Panc1 (cell line): ENCODE data around the gene FOXK1. TPM values are rescaled to one million over a fixed set of nuclear protein-coding genes. Genes with fewer than 3 reads are reported as not detected.

Experiments
- ATAC-seq: fragments of 200-7000 bp; cut with Tn5 transposase; 2 replicates; pipeline ENCODE4 v1.9.1; 2020; ENCODE audit warnings: mild to moderate bottlenecking, moderate library complexity
- BruUV-seq: library from RNA; stranded (reverse); fragments of 400-500 nt; replicated peaks from 2 replicates; lab custom pipeline; 2021; lab: Mats Ljungman, UMichigan
- CTCF ChIA-PET: fragments of 300-600 bp; sonication (Branson Sonifier 250); formaldehyde crosslinking; loops from one replicate; lab custom pipeline; 2022; ENCODE audit warnings: antibody characterized with exemption; lab: Charles Lee
- POLR2A ChIA-PET: fragments of 300-600 bp; sonication (Branson Sonifier 250); formaldehyde crosslinking; loops from one replicate; lab custom pipeline; 2022; ENCODE audit warnings: antibody characterized with exemption; lab: Charles Lee
- DNase-seq: peaks from one replicate; pipeline ENCODE4 v3.0.0-alpha.2; 2010; ENCODE audit warnings: low read depth, low spot score
- H3K27ac ChIP-seq: 2 replicates; pipeline ENCODE4 v1.5.1; 2011; ENCODE audit warnings: mild to moderate bottlenecking, low read length, inconsistent platforms
- H3K27me3 ChIP-seq: fragments of 200-500 bp; sonication (Bioruptor generic); 2 replicates; pipeline ENCODE4 v1.6.0; 2014; ENCODE audit warnings: low read length, inconsistent platforms; ENCODE audit not compliant: control insufficient read depth, insufficient read depth
- H3K36me3 ChIP-seq: fragments of 200-500 bp; sonication (Bioruptor generic); 2 replicates; pipeline ENCODE4 v1.5.1; 2014; ENCODE audit warnings: inconsistent platforms, mild to moderate bottlenecking, low read length, moderate library complexity; ENCODE audit not compliant: control insufficient read depth, insufficient read depth
- H3K4me1 ChIP-seq: 2 replicates; pipeline ENCODE4 v1.5.1; 2011; ENCODE audit warnings: inconsistent platforms, mild to moderate bottlenecking, low read length, moderate library complexity; ENCODE audit not compliant: control insufficient read depth, insufficient read depth
- H3K4me3 ChIP-seq, 2 experiments: 2 replicates each; pipeline ENCODE4 v1.5.1; 2011 to 2012; ENCODE audit warnings: low read depth in 2 of 2, low read length in 2 of 2, mild to moderate bottlenecking in 2 of 2, inconsistent platforms in 1 of 2, moderate library complexity in 1 of 2
- H3K9me3 ChIP-seq: fragments of 200-500 bp; sonication (Bioruptor generic); 2 replicates; pipeline ENCODE4 v1.5.1; 2014; ENCODE audit warnings: low read depth, mild to moderate bottlenecking, inconsistent platforms, low read length, moderate library complexity; ENCODE audit not compliant: control insufficient read depth, insufficient read depth
- CTCF ChIP-seq: fragments of 450-650 bp; IDR thresholded peaks from 2 replicates; pipeline ENCODE4 v1.5.1; 2017; ENCODE audit warnings: mild to moderate bottlenecking
- POLR2AphosphoS5 ChIP-seq: IDR thresholded peaks from 2 replicates; pipeline ENCODE4 v1.6.1; 2012; ENCODE audit warnings: mild to moderate bottlenecking, low read depth, low read length, moderate library complexity
- SIN3A ChIP-seq: IDR thresholded peaks from 2 replicates; pipeline ENCODE4 v1.6.1; 2012; ENCODE audit warnings: low read depth, mild to moderate bottlenecking, low read length, moderate library complexity, borderline replicate concordance; ENCODE audit not compliant: insufficient read depth
- TCF7L2 ChIP-seq: IDR thresholded peaks from 2 replicates; pipeline ENCODE4 v1.6.1; 2011; ENCODE audit warnings: mild to moderate bottlenecking, low read depth, low read length, inconsistent platforms
- in situ Hi-C: cut with HindIII; loops from 2 replicates; pipeline ENCODE4 v1.10.0; 2016; ENCODE audit warnings: low sequenced_read_pairs, low pct_unique_long_range_greater_than_20kb
- intact Hi-C: fragments of 100-400 bp; cut with micrococcal nuclease; formaldehyde crosslinking; loops from one replicate; pipeline ENCODE4 v1.10.0; 2022; ENCODE audit not compliant: unreplicated experiment
- total RNA-seq: library from RNA; stranded (reverse); gene quantifications from one replicate; pipeline ENCODE4 v1.2.1, GENCODE V29; 2021; ENCODE audit not compliant: unreplicated experiment
- TF ChIP-seq, protein P1 (sequence below), 2 experiments: IDR thresholded peaks; 2 replicates each; pipeline ENCODE4 v1.6.1; 2011 to 2012; ENCODE audit warnings: low read depth in 2 of 2, control low read depth in 1 of 2, low read length in 1 of 2, mild to moderate bottlenecking in 1 of 2, moderate library complexity in 1 of 2; ENCODE audit not compliant: insufficient read depth in 1 of 2

FOXK1 gene
- total RNA-seq, 1 experiment from 2014 or later = 72.7 TPM

- TF ChIP-seq POLR2AphosphoS5 = no peak
- TF ChIP-seq CTCF = no peak
- no peak for TF ChIP-seq TCF7L2
- TF ChIP-seq, protein P1, sequence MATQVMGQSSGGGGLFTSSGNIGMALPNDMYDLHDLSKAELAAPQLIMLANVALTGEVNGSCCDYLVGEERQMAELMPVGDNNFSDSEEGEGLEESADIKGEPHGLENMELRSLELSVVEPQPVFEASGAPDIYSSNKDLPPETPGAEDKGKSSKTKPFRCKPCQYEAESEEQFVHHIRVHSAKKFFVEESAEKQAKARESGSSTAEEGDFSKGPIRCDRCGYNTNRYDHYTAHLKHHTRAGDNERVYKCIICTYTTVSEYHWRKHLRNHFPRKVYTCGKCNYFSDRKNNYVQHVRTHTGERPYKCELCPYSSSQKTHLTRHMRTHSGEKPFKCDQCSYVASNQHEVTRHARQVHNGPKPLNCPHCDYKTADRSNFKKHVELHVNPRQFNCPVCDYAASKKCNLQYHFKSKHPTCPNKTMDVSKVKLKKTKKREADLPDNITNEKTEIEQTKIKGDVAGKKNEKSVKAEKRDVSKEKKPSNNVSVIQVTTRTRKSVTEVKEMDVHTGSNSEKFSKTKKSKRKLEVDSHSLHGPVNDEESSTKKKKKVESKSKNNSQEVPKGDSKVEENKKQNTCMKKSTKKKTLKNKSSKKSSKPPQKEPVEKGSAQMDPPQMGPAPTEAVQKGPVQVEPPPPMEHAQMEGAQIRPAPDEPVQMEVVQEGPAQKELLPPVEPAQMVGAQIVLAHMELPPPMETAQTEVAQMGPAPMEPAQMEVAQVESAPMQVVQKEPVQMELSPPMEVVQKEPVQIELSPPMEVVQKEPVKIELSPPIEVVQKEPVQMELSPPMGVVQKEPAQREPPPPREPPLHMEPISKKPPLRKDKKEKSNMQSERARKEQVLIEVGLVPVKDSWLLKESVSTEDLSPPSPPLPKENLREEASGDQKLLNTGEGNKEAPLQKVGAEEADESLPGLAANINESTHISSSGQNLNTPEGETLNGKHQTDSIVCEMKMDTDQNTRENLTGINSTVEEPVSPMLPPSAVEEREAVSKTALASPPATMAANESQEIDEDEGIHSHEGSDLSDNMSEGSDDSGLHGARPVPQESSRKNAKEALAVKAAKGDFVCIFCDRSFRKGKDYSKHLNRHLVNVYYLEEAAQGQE (IDR thresholded peaks at IDR 0.05; ENCODE audit: insufficient read depth in 1 of 2, low read depth in 2 of 2, low read length in 1 of 2) = no peak
- no peak for TF ChIP-seq SIN3A
- POLR2A ChIA-PET = no interaction called here
- no TSS peak for BruUV-seq
- peaks cover 8% of the 10 kb centered on the region; the same call in 1 of the 2 replicates for H3K4me1 ChIP-seq
- intact Hi-C loops (no loop called here), in situ Hi-C loops (no loop called here)
- no peak for DNase-seq
- no peak overlapping the region for H3K27ac ChIP-seq
- H3K27me3 ChIP-seq = no peaks in the 10 kb centered on the region
- no peak for ATAC-seq
- H3K4me3 ChIP-seq = no peak overlapping the region
- H3K36me3 ChIP-seq = peaks cover 2% of the 10 kb centered on the region; the same call in 1 of the 2 replicates
- CTCF ChIA-PET = no interaction called here
- H3K9me3 ChIP-seq = no peaks in the 10 kb centered on the region
Observed at GRCh38 chr7:4768597-4769569, 86.8 kb downstream of the FOXK1 start.

DNA sequence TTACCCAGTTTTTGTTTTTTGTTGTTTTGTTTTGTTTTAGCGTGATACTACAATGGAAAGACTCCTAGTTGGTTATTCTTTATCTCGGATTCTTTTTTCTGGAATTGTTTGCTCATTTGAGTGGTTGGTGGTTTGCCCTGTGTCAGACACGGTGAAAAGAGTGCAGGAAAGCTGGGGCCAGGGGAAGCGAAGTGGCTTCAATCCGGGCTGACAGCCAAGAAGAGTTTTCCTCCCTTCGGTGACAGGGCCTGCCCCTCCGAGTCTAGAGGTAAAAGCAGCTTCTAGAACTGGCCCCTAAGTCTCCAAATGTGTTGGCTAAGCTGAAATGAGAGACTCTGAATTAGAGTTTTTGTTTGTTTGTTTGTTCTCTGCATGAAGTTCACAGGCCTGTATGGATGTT, 87.7 kb downstream of the FOXK1 start:
- H3K27ac ChIP-seq = no peak overlapping the region
- ChIA-PET CTCF (no interaction called here), POLR2A (interaction anchor here (0.5 kb wide), 1 partner anchor 76 kb away, joined by 9 read pairs; no protein-coding TSS in a partner anchor)
- intact Hi-C loops = no loop called here
- DNase-seq (no peak), ATAC-seq (no peak)
- peaks cover 2% of the 10 kb centered on the region; the same call in 1 of the 2 replicates for H3K36me3 ChIP-seq
- H3K4me1 ChIP-seq = peaks cover 17% of the 10 kb centered on the region
- TF ChIP-seq POLR2AphosphoS5 (no peak), TCF7L2 (no peak)
- TF ChIP-seq, protein P1 (IDR thresholded peaks at IDR 0.05; ENCODE audit: insufficient read depth in 1 of 2, low read depth in 2 of 2, low read length in 1 of 2) = no peak
- in situ Hi-C loops = no loop called here
- no peaks in the 10 kb centered on the region for H3K27me3 ChIP-seq
- TSS peak; percentile 77 for BruUV-seq
- no peak overlapping the region for H3K4me3 ChIP-seq
- no peaks in the 10 kb centered on the region for H3K9me3 ChIP-seq
